GM18526 (cell line): ENCODE data around the gene C1orf35.

Source experiments
- POLR2A ChIP-seq: IDR thresholded peaks from 3 replicates; pipeline ENCODE4 v1.6.1; 2011; ENCODE audit not compliant: insufficient read length; ENCODE audit errors: extremely low read depth

The C1orf35 gene

DNA sequence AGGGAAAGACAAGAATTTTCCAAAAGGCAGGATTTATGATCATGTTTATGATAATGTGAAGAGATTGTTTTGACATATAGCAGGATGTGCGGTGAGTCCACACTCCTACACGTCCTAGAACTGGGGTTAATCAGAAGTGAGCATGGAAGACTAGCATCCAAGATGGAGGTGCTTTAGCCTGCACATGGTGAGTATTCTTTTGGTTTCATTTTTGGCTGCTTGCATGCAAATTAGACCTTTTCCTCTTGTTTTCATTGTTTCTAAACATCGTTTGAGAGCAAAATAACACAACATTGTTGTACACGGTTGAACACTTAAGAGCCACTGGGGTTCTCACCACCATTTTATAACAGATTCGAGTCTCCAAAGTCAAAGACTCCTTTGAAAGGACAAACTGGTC is 22.1 kb upstream of the C1orf35 start:
- TF ChIP-seq POLR2A = no peak

DNA sequence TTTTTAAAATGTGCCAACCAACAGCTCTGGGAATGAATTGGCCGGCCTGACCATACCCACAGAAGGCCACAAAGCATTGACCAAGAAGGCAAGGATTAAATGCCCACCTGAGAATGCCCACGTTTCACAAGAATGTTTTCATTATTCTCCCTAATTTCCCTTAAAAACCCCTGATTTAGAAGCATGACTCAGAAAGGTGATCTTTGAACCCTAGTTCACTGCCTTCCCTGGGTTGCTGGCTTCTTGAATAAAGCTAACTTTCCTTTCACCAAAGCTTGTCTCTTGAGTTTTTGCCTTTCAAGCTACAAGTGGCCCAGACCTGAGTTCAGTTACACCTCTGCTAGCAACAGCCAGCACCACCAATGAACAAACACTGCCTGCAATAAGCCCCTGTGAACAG is 20.4 kb upstream of the C1orf35 start:
- TF ChIP-seq POLR2A = no peak

DNA sequence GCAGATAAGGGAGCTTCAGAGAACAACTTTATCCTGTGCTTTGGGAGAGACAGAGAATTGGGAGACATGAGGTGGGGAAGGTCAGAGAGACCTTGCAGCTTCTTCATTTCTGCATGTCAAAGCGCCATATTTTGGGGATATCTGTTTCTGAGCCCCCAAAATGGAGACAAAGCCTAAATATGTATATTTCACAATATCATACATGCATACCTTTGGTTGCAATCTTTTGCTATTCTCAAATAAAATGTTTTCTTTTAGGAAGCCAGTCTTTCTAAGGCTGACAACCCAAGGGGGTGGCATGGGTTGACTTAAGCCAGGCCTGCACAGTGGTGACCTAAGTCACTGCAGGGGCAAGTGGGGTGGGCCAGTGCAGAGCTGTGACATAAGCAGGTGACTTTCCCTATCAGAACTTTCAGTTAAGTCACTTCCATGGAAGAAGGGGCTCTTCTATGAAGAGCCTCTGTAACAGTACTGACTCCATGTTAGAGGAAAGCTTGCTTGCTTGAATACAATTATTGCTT is 19.9 kb upstream of the C1orf35 start:
- TF ChIP-seq POLR2A = no peak

DNA sequence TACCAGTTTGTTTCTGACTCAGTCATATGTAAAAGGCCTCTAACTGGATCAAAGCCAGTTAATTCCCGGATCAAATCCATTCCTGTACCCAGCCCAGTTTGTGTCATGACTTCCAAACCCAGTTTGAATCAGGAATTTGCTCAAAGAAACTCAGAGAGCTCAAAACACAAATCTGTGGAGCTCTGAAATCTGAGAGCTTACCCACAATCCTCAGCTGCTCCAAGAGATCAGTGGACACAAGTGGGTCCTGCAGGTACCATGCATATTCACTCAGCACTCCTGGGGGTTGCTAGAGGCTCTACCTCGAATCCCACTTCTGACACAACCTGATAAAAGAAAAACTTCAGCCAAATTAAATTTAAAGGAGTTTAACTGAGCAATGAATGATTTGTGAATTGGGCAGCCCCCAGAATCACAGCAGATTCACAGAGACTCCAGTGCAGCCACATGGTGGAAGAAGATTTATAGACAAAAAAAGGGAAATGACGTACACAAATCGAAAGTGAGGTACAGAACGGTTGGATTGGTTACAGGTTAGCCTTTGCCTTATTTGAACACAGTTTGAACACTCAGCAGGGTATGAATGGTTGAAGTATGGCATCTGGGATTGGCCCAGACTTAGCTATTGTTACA is 17.8 kb upstream of the C1orf35 start:
- no peak for TF ChIP-seq POLR2A

- TF ChIP-seq POLR2A = no peak
Observed at GRCh38 chr1:228120351-228120750, 17.2 kb upstream of the C1orf35 start.

DNA sequence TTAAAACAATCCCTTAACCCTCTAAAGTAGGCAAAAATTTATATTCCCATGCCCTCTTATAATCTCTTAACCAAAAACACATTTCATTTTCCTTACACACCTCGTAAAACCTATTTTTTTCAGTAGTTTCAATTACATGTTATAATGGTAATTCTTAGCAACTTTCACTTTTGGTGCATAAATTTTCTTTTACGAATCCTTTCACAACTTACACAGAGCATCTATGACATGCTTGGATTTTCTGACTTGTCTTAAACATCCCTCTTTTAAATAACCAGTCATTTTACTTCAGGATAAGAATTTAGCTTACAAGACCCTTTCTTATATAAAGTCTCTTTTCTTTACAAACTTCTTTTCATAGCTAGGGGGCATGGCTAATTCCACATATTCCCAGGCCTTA is 14.9 kb upstream of the C1orf35 start:
- TF ChIP-seq POLR2A = no peak

GRCh38 chr1:228117335-228117734 is 14.2 kb upstream of the C1orf35 start:
- no peak for TF ChIP-seq POLR2A

- TF ChIP-seq POLR2A = no peak
Observed at GRCh38 chr1:228114827-228115226, 11.7 kb upstream of the C1orf35 start.

- TF ChIP-seq POLR2A = no peak
Observed at GRCh38 chr1:228112617-228113016, 9.5 kb upstream of the C1orf35 start.

DNA sequence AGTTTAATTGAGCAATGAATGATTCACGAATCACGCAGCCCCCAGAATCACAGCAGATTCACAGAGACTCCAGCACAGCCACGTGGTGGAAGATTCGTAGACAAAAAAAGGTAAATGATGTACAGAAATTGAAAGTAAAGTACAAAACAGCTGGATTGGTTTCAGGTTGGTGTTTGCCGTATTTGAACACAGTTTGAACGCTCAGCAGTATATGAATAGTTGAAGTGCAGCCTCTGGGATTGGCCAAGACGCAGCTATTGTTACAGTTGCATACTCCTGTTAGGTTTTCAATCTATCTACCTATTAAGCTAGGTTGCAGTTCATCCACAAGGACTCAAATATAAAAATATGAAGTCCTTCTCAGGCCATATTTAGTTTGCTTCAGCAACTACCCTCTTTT is 9.0 kb upstream of the C1orf35 start:
- TF ChIP-seq POLR2A = no peak

DNA sequence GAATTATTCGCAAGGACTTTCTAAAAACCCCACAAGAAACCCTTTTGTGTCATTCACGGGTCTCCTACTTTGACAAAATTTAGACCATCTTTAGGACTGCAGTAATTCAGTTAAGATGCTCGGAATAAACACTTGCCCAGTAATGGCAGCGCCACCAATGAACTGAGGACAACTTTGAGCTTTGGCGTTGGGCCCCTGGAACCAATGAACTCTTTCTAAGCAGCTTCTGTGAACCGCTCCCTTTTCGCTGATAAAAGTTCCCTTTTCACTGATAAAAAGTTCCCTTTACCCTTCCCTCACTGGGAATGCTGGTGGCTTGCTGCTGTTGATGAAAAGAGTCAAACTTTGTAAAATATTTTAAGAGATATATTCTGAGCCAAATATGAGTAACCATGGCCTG is 7.4 kb upstream of the C1orf35 start:
- TF ChIP-seq POLR2A = no peak

DNA sequence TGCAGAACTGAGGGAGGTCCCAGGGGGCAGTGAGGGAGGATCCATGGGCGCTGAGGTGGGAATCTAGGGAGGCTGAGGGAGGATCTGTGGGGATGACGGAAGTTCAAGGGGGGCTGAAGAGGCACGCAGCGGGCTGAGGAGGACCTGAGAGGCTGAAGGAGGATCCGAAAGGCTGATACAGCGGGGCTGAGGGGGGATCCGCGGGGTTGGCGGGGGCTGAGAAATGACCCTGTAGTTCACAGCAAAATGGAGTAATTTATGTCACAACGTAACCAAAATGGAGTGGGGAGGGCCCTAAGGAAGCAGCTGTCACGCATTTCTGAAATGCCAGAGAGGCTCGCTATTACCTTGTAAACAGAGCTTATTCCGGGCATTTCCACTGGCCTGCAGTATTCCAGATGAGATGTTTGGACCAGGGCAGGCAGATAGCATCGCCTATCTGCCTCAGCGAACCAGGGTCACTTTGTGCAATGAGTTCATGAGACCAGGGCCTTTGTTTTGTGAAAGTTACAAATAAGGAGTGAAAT is 6.9 kb upstream of the C1orf35 start:
- no peak for TF ChIP-seq POLR2A

DNA sequence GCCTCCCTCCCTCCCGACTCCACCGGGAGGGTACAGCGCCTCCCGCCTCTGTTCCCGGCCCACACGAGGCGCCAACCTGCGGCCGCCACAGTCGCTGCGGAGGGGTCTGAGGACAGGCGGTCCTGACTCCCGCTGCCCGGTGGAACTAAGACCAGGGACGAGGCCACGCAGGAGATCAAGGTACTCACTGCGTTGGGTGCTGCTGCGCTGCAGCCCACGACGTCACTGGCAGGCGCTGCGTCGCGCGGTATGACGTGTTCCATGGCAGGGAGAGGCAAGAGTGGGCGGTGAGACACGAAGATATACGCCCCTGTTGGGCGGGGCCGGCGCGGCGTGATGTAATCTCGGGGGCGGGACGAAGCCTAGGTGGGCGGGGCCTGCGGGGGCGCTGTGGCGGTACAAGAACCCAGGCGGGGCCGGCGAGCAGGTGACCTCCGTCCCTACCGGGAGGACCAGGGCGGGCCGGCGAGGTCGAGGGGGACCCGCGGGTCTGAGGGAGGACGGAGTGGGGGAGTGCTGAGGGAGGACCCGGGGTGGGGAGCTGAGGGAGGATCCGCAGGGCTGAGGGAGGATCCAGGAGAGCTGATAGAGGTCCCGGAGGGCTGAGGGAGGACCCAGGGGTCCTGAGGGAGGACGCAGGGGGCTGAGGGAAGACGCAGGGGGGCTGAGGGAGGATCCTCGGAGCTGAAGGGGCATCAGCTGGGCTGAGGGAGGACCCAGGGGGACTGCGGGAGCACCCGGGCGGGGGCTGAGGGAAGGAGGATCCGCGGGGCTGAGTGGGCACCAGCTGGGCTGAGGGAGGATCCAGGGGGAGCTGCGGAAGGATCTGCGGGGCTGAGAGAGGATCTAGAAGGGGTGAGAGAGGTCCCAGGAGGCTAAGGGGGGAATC is 6.2 kb upstream of the C1orf35 start, which contains the start of gene MRPL55:
TSS of gene MRPL55 (minus strand) at position 227 of the 889 bp plus-strand sequence. CDS start 1,039 bp downstream, outside the sequence.
- peak; percentile 91 for TF ChIP-seq POLR2A

- no peak for TF ChIP-seq POLR2A
Observed at GRCh38 chr1:228108742-228109072, 5.6 kb upstream of the C1orf35 start.

DNA sequence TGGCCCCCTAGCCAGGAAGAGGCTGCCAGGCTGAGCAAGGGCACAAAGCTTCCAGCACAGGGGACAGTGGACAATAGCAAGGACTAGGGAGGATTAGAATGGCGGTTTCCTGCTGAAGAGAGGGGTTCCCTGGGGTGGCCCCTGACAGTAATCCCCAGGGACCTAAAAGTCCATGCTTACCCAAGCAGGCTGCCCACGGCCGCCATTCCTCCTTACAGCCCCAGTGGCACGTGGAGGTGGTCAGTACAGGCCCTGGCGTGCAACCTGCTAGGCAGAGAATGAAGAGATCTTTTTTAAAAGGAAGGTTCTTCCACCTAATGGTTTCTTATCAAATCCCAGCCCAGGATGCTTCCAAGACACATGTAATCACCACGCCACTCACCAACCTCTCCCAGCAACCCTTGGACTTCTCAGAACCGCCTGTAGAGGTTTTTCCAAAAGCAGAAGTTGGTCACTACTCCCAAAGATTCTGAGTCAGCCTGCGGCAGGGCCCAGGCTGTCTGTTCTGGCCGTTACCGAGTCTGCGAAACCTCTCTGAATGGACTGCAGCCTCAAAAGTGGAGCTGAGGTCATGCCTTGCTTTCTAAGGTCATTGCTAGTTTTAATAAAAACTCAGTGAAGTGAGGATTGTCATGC is 5.0 kb upstream of the C1orf35 start:
- no peak for TF ChIP-seq POLR2A

DNA sequence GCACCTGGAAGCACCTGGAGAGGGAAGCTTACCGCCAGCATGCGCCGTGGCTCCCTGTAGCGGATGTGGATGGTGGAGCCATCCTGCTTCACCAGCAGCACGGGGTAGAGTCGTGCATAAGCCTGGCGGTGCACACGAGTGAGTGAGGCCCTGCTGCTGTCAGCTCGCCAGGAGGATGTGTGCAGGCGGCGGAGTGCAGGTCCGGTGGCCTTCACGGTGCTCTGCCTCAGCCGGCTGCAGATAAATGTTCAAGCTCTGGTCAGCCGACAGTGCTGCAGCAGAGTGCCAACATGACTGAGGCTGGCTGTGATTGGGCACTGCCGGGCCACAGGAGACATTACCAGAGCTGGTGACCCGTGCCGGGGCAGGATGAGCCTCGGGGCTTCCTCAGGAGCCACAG is 4.5 kb upstream of the C1orf35 start:
- no peak for TF ChIP-seq POLR2A
